ENCODE measurements around the gene PTPRZ1. TPM values are rescaled to one million over a fixed set of nuclear protein-coding genes. Genes with fewer than 3 reads are reported as not detected.

PTPRZ1 gene
- total RNA-seq, 2 donors from 2014 or later: 1.4 to 4.4 TPM

DNA sequence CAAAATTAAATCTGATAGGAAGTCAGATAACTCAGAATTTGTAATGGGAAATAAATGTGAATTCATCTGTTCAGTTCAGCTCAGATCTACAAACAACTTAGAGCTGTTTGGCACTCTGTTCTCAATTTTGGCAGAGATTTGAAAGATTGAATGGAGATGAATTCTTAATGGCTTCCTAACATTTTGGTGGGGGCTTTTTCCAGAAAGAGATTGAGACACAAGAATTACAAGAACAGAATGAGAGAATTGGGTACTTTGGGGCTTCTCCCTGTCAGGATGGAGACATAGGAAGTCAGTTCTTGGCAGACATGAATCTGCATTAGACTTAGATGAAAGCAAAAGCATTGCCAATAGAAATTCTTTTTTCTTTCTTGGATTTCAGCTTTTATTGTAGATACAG, 39.0 kb upstream of the PTPRZ1 start:
- TF ChIP-seq POLR2AphosphoS5 (IDR thresholded peaks at IDR 0.05) (no peak), POLR2A (IDR thresholded peaks at IDR 0.05) (no peak)
- TF ChIP-seq, protein P1, sequence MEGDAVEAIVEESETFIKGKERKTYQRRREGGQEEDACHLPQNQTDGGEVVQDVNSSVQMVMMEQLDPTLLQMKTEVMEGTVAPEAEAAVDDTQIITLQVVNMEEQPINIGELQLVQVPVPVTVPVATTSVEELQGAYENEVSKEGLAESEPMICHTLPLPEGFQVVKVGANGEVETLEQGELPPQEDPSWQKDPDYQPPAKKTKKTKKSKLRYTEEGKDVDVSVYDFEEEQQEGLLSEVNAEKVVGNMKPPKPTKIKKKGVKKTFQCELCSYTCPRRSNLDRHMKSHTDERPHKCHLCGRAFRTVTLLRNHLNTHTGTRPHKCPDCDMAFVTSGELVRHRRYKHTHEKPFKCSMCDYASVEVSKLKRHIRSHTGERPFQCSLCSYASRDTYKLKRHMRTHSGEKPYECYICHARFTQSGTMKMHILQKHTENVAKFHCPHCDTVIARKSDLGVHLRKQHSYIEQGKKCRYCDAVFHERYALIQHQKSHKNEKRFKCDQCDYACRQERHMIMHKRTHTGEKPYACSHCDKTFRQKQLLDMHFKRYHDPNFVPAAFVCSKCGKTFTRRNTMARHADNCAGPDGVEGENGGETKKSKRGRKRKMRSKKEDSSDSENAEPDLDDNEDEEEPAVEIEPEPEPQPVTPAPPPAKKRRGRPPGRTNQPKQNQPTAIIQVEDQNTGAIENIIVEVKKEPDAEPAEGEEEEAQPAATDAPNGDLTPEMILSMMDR (IDR thresholded peaks at IDR 0.05): no peak
- no peak overlapping the region for H3K4me3 ChIP-seq
- H3K27me3 ChIP-seq (replicated peaks; ENCODE audit: insufficient read depth): no peaks in the 10 kb centered on the region
- no peaks in the 10 kb centered on the region for H3K36me3 ChIP-seq
- H3K4me1 ChIP-seq (replicated peaks): no peaks in the 10 kb centered on the region
- intact Hi-C loops (cut with DNase I): no loop called here
- no peaks in the 10 kb centered on the region for H3K9me3 ChIP-seq
- no peak for DNase-seq (ENCODE audit: low spot score)
- no peak overlapping the region for H3K27ac ChIP-seq

DNA sequence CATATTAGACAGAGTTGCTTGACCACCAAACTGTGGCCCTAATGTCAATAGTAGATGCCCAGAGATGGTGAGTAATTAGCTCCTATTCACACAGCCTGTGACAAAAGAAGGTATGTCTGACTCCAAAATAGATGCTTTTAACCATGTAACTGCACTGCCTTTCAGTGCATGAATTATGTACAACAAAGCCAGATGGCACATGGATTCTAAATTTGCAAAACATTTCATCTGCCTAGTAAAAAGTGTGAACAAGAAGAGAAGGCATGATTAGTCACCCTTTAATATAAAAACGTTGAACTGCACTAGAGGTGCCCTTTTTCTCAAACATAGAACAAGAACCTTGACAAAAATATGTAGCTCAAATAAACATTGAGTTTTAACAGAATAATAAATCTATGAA, 35.5 kb upstream of the PTPRZ1 start:
- WGBS: 20% methylated on average over 1 of the region's 1 CpG

DNA sequence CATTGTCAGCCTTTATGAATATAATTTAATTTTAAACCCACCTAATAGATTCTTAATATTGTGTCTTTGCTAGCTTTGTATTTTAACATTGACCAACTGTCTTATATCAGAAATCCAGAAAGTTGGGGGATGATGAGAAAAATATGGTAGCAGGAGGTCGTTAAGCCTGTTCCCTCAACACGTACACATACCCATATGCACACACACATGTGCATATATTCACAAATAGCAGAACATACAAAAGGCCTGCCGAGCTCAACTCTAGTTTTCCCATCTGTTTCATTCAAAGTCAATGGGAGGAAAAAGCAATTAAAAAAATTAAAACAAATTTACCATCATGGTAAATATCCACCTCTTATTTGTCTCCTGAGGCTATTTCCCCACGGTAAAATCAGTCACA, 25.9 kb upstream of the PTPRZ1 start:
- H3K36me3 ChIP-seq: no peaks in the 10 kb centered on the region
- H3K9me3 ChIP-seq: no peaks in the 10 kb centered on the region
- no peaks in the 10 kb centered on the region for H3K4me1 ChIP-seq (replicated peaks)
- DNase-seq (ENCODE audit: low spot score): no peak
- 77% methylated on average over 4 of the region's 4 CpGs for WGBS
- no peaks in the 10 kb centered on the region for H3K27me3 ChIP-seq (replicated peaks; ENCODE audit: insufficient read depth)
- H3K4me3 ChIP-seq: no peak overlapping the region
- TF ChIP-seq POLR2A (IDR thresholded peaks at IDR 0.05) (no peak), POLR2AphosphoS5 (IDR thresholded peaks at IDR 0.05) (no peak)
- TF ChIP-seq, protein P1 (IDR thresholded peaks at IDR 0.05): no peak
- H3K27ac ChIP-seq: no peak overlapping the region
- intact Hi-C loops (cut with DNase I): no loop called here

More for the DNA sequence above, 35.5 kb upstream of the PTPRZ1 start:
- Histone ChIP-seq H3K27me3 (replicated peaks; ENCODE audit: insufficient read depth) (no peaks in the 10 kb centered on the region), H3K27ac (no peak overlapping the region), H3K9me3 (no peaks in the 10 kb centered on the region), H3K36me3 (no peaks in the 10 kb centered on the region), H3K4me1 (replicated peaks) (no peaks in the 10 kb centered on the region), H3K4me3 (no peak overlapping the region)
- intact Hi-C loops (cut with DNase I): no loop called here
- TF ChIP-seq POLR2A (IDR thresholded peaks at IDR 0.05) (no peak), POLR2AphosphoS5 (IDR thresholded peaks at IDR 0.05) (no peak)
- TF ChIP-seq, protein P1 (IDR thresholded peaks at IDR 0.05): no peak
- DNase-seq (ENCODE audit: low spot score): no peak

DNA sequence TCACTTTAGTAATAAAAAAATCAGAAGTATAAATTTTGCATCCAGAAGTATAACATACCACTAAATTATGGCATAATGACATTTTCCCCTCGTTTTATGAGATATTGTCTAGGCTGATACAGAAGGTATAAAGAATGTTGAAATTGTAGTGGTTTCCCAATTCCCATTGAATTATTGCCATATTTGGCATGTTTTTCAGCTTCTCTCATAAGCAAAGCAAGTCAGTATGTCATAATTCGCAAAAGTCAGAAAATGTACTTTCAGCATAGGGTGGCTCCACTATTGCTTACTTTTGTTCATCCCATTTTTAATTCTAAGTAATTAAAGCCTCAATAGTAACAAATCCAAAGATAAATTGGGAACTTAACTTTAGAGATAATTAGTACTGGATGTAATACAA, 19.7 kb upstream of the PTPRZ1 start:
- TF ChIP-seq POLR2A (IDR thresholded peaks at IDR 0.05): no peak
- TF ChIP-seq, protein P1 (IDR thresholded peaks at IDR 0.05): no peak
- no peak for TF ChIP-seq POLR2AphosphoS5 (IDR thresholded peaks at IDR 0.05)
- whole genome bisulfite sequencing: 82% methylated on average over 2 of the region's 2 CpGs
- H3K9me3 ChIP-seq: no peaks in the 10 kb centered on the region
- no peaks in the 10 kb centered on the region for H3K4me1 ChIP-seq (replicated peaks)
- H3K27me3 ChIP-seq (replicated peaks; ENCODE audit: insufficient read depth): no peaks in the 10 kb centered on the region
- H3K27ac ChIP-seq: no peak overlapping the region
- H3K4me3 ChIP-seq: no peak overlapping the region
- intact Hi-C loops (cut with DNase I): no loop called here
- DNase-seq (ENCODE audit: low spot score): no peak
- H3K36me3 ChIP-seq: no peaks in the 10 kb centered on the region

DNA sequence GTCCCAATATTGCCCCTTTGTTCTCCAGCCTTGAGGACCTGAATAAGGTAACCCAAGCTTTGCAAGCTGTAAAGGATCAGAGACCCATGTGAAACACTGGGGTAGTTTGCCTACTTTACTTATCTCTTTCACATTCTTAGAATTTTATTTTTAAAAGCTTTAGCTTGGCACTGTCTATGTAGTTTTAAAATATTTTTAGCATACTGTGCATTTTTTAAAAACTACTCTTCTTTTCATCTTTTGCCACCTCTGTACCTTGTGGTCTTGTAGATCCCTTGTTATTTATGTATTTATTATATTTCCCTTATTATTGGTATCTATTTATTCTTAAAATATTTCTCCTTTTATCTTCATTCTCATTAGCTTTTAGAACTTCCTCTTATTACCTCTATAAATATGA, 12.0 kb upstream of the PTPRZ1 start:
- no peaks in the 10 kb centered on the region for H3K4me1 ChIP-seq (replicated peaks)
- H3K27ac ChIP-seq: no peak overlapping the region
- DNase-seq (ENCODE audit: low spot score): no peak
- no peak overlapping the region for H3K4me3 ChIP-seq
- TF ChIP-seq, protein P1 (IDR thresholded peaks at IDR 0.05): no peak
- TF ChIP-seq POLR2A (IDR thresholded peaks at IDR 0.05) (no peak), POLR2AphosphoS5 (IDR thresholded peaks at IDR 0.05) (no peak)
- no peaks in the 10 kb centered on the region for H3K27me3 ChIP-seq (replicated peaks; ENCODE audit: insufficient read depth)
- intact Hi-C loops (cut with DNase I): no loop called here
- H3K36me3 ChIP-seq: no peaks in the 10 kb centered on the region
- H3K9me3 ChIP-seq: no peaks in the 10 kb centered on the region

Data from prostate gland (tissue), 2 donors.